DND-41 (cell line): ENCODE results near the gene PHF2.

Source experiments
- EZH2 ChIP-seq: IDR thresholded peaks from 3 replicates; pipeline ENCODE4 v1.6.1; 2012; ENCODE audit warnings: borderline replicate concordance, low read depth, mild to moderate bottlenecking, moderate library complexity, low read length, inconsistent platforms; ENCODE audit not compliant: severe bottlenecking
- TF ChIP-seq, protein P1 (sequence below): IDR thresholded peaks from 2 replicates; pipeline ENCODE4 v1.5.1; 2012; ENCODE audit warnings: borderline replicate concordance, low read length, moderate library complexity, mild to moderate bottlenecking; ENCODE audit not compliant: poor library complexity, severe bottlenecking; ENCODE audit errors: extremely low read depth

DNA sequence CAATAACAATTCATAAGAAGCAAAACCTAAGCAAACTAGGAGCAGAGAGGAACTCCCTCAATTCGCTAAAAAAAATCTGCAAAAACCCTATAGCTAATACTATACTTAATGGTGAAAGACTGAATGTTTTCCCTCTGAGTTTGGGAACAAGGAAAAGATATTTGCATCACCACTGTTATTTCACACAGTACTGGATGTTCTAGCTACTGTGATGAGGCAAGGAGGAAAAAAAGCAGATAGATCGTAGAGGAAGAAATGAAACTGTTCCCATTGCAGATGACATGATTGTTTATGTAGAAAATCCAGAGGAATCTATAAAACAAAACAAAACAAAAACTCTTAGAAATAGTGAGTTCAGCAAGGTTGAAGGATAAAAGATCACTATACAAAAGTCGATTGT lies 116.7 kb downstream of the PHF2 start:
- TF ChIP-seq, protein P1, sequence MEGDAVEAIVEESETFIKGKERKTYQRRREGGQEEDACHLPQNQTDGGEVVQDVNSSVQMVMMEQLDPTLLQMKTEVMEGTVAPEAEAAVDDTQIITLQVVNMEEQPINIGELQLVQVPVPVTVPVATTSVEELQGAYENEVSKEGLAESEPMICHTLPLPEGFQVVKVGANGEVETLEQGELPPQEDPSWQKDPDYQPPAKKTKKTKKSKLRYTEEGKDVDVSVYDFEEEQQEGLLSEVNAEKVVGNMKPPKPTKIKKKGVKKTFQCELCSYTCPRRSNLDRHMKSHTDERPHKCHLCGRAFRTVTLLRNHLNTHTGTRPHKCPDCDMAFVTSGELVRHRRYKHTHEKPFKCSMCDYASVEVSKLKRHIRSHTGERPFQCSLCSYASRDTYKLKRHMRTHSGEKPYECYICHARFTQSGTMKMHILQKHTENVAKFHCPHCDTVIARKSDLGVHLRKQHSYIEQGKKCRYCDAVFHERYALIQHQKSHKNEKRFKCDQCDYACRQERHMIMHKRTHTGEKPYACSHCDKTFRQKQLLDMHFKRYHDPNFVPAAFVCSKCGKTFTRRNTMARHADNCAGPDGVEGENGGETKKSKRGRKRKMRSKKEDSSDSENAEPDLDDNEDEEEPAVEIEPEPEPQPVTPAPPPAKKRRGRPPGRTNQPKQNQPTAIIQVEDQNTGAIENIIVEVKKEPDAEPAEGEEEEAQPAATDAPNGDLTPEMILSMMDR: no peak
- TF ChIP-seq EZH2: no peak
